ENCODE measurements around the gene DPP6.

DNA sequence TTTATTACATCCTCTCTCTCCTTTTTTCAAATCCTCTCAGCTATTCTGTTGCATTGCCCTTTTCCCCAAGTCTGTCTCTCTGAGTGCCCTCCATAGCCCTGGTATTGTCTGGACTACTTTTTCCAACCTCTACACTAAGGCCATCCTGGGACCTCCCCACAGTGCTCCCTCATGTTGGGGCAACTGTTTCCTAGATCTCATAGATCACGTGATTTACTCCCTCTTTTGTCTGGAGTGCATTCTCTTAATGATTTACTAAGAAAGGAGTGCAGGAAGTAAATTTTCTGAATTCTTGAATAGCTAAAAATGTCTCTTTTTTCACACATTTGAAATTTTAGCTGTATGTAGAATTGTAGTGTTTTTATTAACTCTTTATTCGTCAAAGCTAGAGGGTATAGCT is 733.7 kb downstream of the DPP6 start:
- TF ChIP-seq, protein P1, sequence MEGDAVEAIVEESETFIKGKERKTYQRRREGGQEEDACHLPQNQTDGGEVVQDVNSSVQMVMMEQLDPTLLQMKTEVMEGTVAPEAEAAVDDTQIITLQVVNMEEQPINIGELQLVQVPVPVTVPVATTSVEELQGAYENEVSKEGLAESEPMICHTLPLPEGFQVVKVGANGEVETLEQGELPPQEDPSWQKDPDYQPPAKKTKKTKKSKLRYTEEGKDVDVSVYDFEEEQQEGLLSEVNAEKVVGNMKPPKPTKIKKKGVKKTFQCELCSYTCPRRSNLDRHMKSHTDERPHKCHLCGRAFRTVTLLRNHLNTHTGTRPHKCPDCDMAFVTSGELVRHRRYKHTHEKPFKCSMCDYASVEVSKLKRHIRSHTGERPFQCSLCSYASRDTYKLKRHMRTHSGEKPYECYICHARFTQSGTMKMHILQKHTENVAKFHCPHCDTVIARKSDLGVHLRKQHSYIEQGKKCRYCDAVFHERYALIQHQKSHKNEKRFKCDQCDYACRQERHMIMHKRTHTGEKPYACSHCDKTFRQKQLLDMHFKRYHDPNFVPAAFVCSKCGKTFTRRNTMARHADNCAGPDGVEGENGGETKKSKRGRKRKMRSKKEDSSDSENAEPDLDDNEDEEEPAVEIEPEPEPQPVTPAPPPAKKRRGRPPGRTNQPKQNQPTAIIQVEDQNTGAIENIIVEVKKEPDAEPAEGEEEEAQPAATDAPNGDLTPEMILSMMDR (conservative IDR thresholded peaks at IDR 0.05; ENCODE audit: low read length), result no peak
- TF ChIP-seq EZH2phosphoT487 (IDR thresholded peaks at IDR 0.05; ENCODE audit: borderline replicate concordance), result no peak

Data from Loucy (cell line).